GM18526 (cell line): ENCODE measurements around the gene DYNLT1.
A peak's percentile ranks its signal among the peaks of the same experiment; 100 is the strongest.

Experiments used
- POLR2A ChIP-seq: IDR thresholded peaks from 3 replicates; pipeline ENCODE4 v1.6.1; 2011; ENCODE audit not compliant: insufficient read length; ENCODE audit errors: extremely low read depth

DYNLT1 gene

DNA sequence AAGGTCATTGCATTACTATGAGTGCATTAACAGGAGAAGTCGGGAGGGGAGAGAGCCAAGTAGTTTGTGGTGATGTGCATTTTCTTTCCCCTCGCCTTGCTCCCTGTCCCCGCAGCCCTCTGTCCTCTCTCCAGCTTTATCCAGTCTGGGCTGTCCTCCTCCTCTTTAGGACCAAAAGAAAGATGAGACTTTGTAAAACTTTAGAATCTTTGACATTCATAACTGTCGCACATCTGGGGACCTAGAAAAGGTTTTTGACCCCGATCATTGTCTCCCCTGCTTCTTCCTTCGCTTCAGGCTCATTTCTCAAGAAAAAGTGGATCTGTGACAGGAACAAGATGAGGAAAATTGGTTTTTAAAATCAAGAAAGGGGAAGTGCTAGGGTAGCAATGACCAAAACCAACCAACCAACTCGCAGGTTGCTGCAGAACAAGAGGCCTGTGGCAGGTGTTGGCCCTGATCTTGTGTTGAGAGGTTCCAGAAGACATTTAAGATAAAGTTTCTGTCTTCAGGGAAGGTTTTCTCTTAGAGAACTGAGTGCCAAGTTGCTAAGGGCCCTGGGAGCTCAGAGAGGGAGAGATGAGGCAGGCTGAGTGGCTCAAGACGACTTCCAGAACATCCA is 22.9 kb upstream of the DYNLT1 start:
- TF ChIP-seq POLR2A: no peak

GRCh38 chr6:158666628-158667359 is 22.3 kb upstream of the DYNLT1 start:
- no peak for TF ChIP-seq POLR2A

- no peak for TF ChIP-seq POLR2A
Observed at GRCh38 chr6:158665332-158665731, 20.8 kb upstream of the DYNLT1 start.

GRCh38 chr6:158663625-158664165 is 19.2 kb upstream of the DYNLT1 start:
- TF ChIP-seq POLR2A: no peak

- TF ChIP-seq POLR2A: no peak
Observed at GRCh38 chr6:158662954-158663624, 18.5 kb upstream of the DYNLT1 start.

DNA sequence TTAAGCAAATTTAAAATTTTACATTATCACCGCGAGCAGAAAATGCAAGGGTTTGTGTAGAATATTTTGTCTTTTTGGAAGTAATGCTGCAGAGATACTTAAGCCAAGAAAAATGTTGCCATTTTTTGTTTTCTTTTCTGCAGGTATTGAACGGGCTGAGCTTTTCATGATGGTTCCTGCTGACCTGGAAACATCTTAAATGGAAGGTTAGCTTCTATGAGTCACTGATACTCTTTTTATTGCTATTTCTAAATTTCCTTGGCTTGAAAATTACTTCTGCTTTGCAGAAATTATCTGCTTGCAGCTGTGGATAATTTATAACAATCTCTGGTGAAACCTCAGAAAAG is 18.0 kb upstream of the DYNLT1 start:
- no peak for TF ChIP-seq POLR2A

DNA sequence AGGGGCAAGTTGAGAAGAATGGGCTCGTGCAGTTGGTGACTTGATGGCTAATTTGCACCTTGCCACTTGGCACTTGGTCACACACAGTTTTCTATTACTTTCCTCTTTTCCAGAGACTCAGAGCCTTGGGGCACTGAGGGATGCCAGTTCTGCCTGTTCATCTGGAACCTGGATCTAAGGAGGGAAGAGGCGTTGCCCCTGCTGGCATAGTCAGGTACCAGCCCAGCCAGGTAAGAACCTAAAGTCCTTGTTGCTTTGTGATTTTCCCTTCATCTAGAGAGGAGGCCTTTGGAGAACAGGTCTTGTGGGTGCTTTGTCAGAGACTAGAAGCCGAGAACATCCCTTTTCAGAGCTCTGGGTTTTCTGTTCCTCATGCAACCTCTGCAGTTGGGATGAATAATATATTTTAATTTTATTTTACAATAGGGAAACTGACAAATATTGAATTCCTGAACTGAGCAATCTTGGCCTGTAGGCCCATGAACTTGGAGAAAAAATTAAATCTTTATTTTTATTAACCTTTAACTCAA is 16.7 kb upstream of the DYNLT1 start:
- no peak for TF ChIP-seq POLR2A

DNA sequence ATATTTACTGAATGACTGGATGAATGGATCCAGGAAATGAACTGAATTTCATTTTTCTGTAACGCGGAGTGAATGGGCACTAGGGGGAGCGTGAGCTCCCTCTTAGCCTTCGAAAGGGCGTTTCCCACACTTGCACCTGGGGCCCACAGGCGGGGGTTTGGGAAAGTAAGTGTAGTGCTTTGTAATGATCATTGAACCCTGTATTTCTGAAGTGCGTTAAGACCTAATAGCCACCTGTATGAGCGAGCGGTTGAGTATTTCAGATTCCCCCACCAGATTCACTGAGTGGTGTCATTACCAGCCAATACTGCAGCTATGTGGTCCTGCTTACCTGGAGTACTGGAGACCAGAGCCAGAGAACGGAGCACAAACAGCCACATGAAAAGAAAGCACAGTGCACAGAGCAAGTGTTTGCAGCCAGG is 15.8 kb upstream of the DYNLT1 start:
- no peak for TF ChIP-seq POLR2A

GRCh38 chr6:158655569-158656450 is 11.3 kb upstream of the DYNLT1 start:
- no peak for TF ChIP-seq POLR2A

GRCh38 chr6:158654960-158655489 is 10.5 kb upstream of the DYNLT1 start:
- no peak for TF ChIP-seq POLR2A

GRCh38 chr6:158654498-158654897 is 10.0 kb upstream of the DYNLT1 start:
- no peak for TF ChIP-seq POLR2A

- TF ChIP-seq POLR2A: no peak
Observed at GRCh38 chr6:158653577-158654354, 9.2 kb upstream of the DYNLT1 start.

GRCh38 chr6:158649289-158650143 is 5.0 kb upstream of the DYNLT1 start, which contains the start of gene SYTL3:
Gene SYTL3 (plus strand): TSS chr6:158650054. CDS start chr6:158663269, 13,215 bp downstream.
- peak; percentile 35 for TF ChIP-seq POLR2A
